ENCODE data around the gene TGFB2.

DNA sequence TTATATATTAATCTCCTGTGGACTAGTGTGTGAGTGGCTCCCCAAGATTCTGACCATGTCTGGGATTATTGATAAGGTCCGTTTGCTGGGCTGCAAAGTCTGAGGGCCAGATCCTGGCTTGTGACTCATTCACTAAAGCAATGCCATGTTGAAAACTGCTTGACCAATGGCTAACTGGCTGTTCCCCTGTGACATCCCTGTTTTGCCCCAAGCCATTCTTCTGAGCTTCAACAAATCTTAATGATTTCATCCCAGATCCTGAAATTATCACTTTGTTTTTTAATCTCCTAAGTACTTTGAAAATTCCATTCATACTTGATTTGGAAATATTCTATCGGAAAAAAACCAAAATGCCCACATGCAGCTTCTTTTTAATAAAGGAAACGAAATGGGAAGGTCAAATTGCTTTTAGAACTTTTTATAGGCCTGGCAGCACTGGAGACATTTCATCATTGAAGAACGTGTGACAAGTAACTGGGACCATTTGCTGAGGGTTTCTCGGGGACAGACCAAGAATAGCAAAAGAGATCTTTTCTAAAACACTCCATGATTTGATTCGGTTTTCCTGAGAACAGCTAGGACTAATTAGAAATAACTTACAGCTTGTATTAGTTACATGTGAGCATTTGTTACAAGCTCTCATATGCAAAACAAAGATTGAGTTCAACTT is 121.3 kb downstream of the TGFB2 start:
- TF ChIP-seq POLR2A (IDR thresholded peaks at IDR 0.05; ENCODE audit: low read length) (no peak), GATA1 (IDR thresholded peaks at IDR 0.05; ENCODE audit: low read depth, low read length) (no peak)

Data from erythroblast (primary cell).